Myometrial cell (primary cell): ENCODE measurements around the gene JPH4. TPM values are rescaled to one million over a fixed set of nuclear protein-coding genes. Genes with fewer than 3 reads are reported as not detected.

Experiments
- total RNA-seq: library from RNA; depleted of rRNA; stranded (reverse); fragments of >200 nt; gene quantifications from 2 replicates; pipeline ENCODE4 v1.2.3, GENCODE V29; 2015

The JPH4 gene
- not detected in 2 replicates for total RNA-seq

DNA sequence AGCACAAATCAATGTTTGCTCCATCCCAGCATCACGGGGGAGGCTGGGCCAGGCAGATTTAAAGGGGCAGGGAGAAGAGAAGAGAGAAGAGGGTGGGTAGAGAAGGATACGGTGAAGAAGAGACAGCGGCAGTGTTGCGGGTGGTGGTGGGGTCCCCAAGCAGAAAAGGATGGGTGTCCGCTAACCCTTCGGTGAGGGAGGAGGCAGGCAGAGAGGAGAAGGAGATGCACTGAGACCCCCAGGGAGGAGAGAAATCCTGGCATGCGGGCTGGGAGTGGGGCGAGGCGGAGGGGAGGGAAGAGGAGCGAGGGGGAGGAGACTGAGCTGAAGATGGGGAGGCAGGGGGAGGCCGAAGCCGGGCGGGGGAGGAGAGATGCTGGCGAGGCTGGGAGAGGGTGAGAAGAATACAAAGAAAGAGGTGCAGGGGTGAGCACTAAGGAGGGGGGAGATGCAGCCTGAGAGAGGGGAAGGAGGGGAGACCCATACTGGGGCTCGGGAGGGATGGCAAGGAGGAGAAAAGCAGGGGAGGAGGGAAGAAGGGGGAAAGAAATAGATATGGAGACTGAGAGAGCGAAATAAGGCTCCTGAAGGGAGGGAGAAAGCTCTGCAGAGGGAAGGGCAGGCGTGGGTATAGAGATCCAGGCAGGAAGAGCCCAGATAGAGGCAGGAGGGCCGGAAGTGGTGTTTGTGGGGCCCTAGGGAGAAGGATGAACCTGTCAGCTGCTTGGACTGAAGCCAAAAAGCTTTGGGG, at the start of gene JPH4:
Gene JPH4, minus strand, starts transcription at position 231 of the 751 bp plus-strand sequence. CDS start 1,337 bp downstream, outside the sequence.

DNA sequence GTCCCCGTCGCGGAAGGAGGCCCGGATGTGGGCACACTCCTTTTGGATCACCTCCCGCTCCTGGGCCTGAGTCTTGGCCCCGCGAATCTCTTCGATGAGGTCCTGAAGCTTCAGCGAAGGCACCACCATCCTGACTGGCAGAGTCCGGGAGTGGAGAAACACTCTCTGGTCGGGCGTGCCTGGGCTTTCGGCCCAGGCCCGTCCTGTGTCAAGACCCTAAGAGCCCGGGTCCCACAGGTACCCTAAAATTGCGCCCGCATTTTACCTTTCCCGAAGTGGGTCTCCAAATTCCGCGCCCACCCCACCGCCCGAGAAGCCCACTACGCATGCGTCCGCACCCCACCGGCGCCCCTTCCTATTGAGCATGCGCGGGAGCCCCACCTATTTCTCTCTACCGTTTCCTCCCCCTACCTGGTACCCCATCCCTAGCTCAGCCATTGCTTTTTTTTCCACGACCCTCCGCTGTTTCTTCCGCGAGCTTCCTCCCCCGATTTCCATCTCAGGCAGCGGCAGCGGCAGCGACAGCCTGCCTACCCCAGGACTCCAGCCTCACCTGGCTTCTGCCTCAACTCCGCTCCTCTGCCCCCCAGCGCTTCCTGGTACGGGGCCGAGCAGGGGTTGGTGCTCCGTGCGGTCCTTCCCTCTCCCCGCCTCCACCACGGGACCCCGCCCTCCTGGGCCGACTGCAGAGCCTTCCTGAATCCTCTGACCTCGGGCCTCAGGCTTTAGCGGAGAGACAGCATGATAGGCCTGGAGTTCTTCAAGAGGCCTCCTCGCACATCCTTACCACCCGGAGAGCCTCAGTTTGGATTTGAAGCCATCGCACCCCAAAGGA, 11.2 kb downstream of the JPH4 start, which contains the start of gene AP1G2:
Gene AP1G2, minus strand, starts transcription at position 606 of the 835 bp plus-strand sequence. Its CDS starts 477 bp downstream, at position 129.

DNA sequence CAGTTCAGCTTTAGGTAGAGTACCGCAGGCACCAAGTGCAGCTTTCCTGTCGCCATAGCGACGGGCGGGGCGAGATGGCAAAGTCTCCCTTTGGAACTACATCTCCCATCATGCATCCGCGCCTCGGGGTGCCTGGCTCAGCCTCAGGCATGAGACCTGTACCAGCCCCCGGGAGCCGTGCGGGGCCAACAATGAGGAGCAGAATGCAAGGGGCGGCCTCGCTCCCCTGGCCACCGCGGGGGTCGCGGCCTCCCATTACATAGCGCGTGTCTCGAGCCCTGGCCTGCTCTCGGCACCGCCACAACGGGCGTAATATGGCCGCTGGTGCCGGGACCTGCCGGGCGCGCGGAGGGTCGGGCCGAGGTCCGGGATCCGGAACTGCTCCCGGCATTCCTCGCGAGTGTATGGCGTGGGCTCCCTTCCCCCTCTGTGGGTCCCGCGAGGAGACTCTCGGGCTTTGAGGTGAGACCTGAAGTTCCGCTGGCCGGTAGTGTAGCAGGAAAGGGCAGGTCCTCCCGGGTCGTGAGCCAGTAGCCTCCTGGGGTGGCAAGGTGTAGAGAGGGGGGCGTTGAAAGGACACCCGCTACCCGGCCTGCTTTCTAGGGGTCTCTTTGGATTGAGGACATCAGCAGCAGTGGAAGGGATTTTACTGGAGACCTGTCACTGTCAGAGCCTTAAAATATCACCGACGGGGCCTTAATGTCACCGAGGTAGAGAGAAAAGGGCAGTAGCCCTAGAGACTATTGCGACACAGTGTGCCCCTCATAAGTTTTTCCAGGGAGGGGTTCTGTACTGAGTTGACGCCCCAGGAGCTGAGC, 22.5 kb downstream of the JPH4 start, which contains the start of gene THTPA:
Gene THTPA, plus strand, starts transcription at position 390 of the 818 bp plus-strand sequence. CDS start 487 bp downstream, outside the sequence.

DNA sequence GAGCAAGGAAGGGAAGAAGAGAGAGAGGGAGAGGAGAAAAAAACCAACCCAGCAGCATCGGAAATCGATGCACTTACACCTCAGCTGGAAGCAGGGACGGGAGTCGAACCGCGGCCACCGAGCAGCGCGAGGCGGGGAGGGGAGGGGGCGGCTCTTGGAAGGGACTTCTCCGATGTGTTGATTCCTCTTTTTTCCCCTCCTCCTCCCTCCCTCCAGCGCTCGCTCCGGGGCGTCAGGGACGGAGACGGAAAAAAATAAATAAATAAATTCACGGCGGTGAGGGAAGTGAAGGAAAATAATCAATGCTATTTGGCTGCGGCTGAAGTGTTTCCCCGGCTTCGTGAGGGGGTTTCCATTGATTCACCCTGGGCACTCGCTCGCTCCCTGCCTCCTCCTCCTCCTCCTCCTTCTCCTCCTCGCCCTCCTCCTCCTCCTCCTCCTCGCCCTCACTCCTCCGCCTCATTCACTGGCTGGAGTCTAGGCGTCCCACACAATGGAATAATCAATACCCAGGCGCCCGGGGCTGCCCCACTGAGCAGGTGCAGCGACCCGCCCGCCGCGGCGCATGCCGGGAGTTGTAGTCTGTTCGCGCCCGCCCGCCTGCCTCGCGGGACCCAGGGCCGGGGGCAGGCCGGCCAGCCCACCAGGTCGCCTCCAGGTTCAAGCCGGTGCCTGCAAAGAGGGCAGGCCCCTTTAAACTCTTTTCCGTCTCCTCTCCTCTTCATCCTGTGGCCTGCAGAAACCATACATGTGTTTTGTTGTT, 27.1 kb downstream of the JPH4 start, which contains the start of gene ZFHX2:
Gene ZFHX2, minus strand, starts transcription at position 500 of the 763 bp plus-strand sequence. CDS start 16,440 bp downstream, outside the sequence.

Other genes starting within 250 kb of the JPH4 start
- gene SLC22A17, start 225.9 kb downstream of the JPH4 start, total RNA-seq = 10.1 and 16.8 TPM in 2 replicates
- 10.5 and 11.8 TPM in 2 replicates for gene EFS, start 213.6 kb downstream of the JPH4 start, total RNA-seq
- not detected in 2 replicates for gene IL25, start 206.0 kb downstream of the JPH4 start, total RNA-seq
- gene CMTM5, start 201.7 kb downstream of the JPH4 start, total RNA-seq = not detected in 2 replicates
- not detected in 2 replicates for gene MYH6, start 170.5 kb downstream of the JPH4 start, total RNA-seq
- gene MYH7, start 143.1 kb downstream of the JPH4 start, total RNA-seq = not detected in 2 replicates
- gene NGDN, start 109.1 kb downstream of the JPH4 start, total RNA-seq = 23.4 and 26.8 TPM in 2 replicates
- 1.9 TPM in 1 of 2 replicates, not detected in the other for gene ZFHX2, start 27.0 kb downstream of the JPH4 start, total RNA-seq
- 10.3 and 22.5 TPM in 2 replicates for gene THTPA, start 22.5 kb downstream of the JPH4 start, total RNA-seq
- 15.9 and 23.0 TPM in 2 replicates for gene AP1G2, start 11.0 kb downstream of the JPH4 start, total RNA-seq
- gene DHRS2, start 57.6 kb upstream of the JPH4 start, total RNA-seq = 0.29 TPM in 1 of 2 replicates, not detected in the other